Gastrocnemius medialis (tissue), 4 donors: ENCODE measurements around the gene PTN. TPM values are rescaled to one million over a fixed set of nuclear protein-coding genes. Genes with fewer than 3 reads are reported as not detected.

Source experiments
- ATAC-seq, 2 donors: fragments of 150-250 bp; one replicate each; pipeline ENCODE4 v1.9.1; 2016
- DNase-seq, 2 donors: peaks; one replicate each; pipeline ENCODE4 v3.0.0-alpha.2; 2019
- H3K27ac ChIP-seq, 4 donors: fragments of 200-600 bp; sonication (generic); 1 replicate in 1 of 4; 2 replicates in 3 of 4; pipeline ENCODE4 v1.5.1; 2016 to 2018; ENCODE audit warnings: mild to moderate bottlenecking in 2 of 4, moderate library complexity in 1 of 4
- H3K27me3 ChIP-seq, 3 donors: fragments of 200-600 bp; sonication (generic) in 2 of 3; 1 replicate in 1 of 3; 2 replicates in 2 of 3; pipeline versions ENCODE4 v1.5.1 to v1.6.0; 2016 to 2019; ENCODE audit warnings: mild to moderate bottlenecking in 1 of 3, moderate library complexity in 1 of 3
- H3K36me3 ChIP-seq, 2 donors: fragments of 200-600 bp; sonication (generic) in 1 of 2; one replicate each; pipeline ENCODE4 v1.5.1; 2017 to 2018
- H3K4me1 ChIP-seq, 2 donors: fragments of 200-600 bp; sonication (generic) in 1 of 2; one replicate each; pipeline ENCODE4 v1.5.1; 2016 to 2017; ENCODE audit warnings: mild to moderate bottlenecking in 2 of 2
- H3K4me3 ChIP-seq, 4 donors: fragments of 200-600 bp; sonication (generic) in 3 of 4; 1 replicate in 1 of 4; 2 replicates in 3 of 4; pipeline ENCODE4 v1.5.1; 2016 to 2019; ENCODE audit warnings: mild to moderate bottlenecking in 2 of 4
- H3K9me3 ChIP-seq, 3 donors: fragments of 200-600 bp; sonication (generic) in 2 of 3; 1 replicate in 1 of 3; 2 replicates in 2 of 3; pipeline ENCODE4 v1.5.1; 2016 to 2019
- CTCF ChIP-seq, 5 experiments: fragments of 450-650 bp in 3 of 5; fragments of 200-600 bp in 2 of 5; sonication (generic) in 2 of 5; IDR thresholded peaks in 4 of 5; conservative IDR thresholded peaks in 1 of 5; 1 replicate in 4 of 5; 2 replicates in 1 of 5; pipeline ENCODE4 v1.5.1; 2016 to 2019; ENCODE audit warnings: antibody characterized with exemption in 5 of 5, mild to moderate bottlenecking in 3 of 5, moderate library complexity in 3 of 5
- POLR2A ChIP-seq, 2 donors: fragments of 450-650 bp; IDR thresholded peaks; one replicate each; pipeline ENCODE4 v1.6.1; 2017; ENCODE audit warnings: antibody characterized with exemption in 2 of 2, mild to moderate bottlenecking in 2 of 2, moderate library complexity in 2 of 2
- in situ Hi-C, 4 donors: fragments of 200-750 bp; cut with MboI; loops; one replicate each; pipeline versions ENCODE4 v1.15.0 to v1.8.0; 2017; ENCODE audit warnings: low sequenced_read_pairs in 4 of 4
- intact Hi-C: fragments of 100-400 bp; cut with DNase I; formaldehyde crosslinking; loops from one replicate; pipeline ENCODE4 v1.15.1; 2023; ENCODE audit warnings: low total_unique reads
- total RNA-seq, 4 donors: library from RNA; depleted of rRNA; stranded (reverse); fragments of >200 nt; gene quantifications; one replicate each; pipeline versions ENCODE4 v1.1.0 to v1.2.3, GENCODE V29; 2016

Gene PTN
- total RNA-seq, 4 donors from 2014 or later = 0.29 to 0.87 (median 0.46) TPM; not detected in 1

- no peak for TF ChIP-seq POLR2A (IDR thresholded peaks at IDR 0.05)
- TF ChIP-seq CTCF (IDR thresholded peaks at IDR 0.05 in 4 of 5, conservative IDR thresholded peaks at IDR 0.05 in 1 of 5) = no peak
- H3K4me3 ChIP-seq = no peak overlapping the region
- no peaks in the 10 kb centered on the region for H3K9me3 ChIP-seq
- no peak overlapping the region for H3K27ac ChIP-seq
- in situ Hi-C loops = no loop called here
- H3K4me1 ChIP-seq = no peaks in the 10 kb centered on the region
- DNase-seq = no peak
- H3K27me3 ChIP-seq = no peaks in the 10 kb centered on the region
- intact Hi-C loops = no loop called here
- H3K36me3 ChIP-seq = no peaks in the 10 kb centered on the region
- no peak for ATAC-seq
Observed at GRCh38 chr7:137345799-137346449, 2.4 kb upstream of the PTN start.

- in situ Hi-C loops = no loop called here
- Histone ChIP-seq H3K4me3 (peak overlapping the region in 3 of 4 donors; percentile 1 to 8 (median 2)), H3K9me3 (no peaks in the 10 kb centered on the region), H3K27me3 (no peaks in the 10 kb centered on the region), H3K4me1 (no peaks in the 10 kb centered on the region), H3K36me3 (no peaks in the 10 kb centered on the region), H3K27ac (no peak overlapping the region)
- ATAC-seq (no peak), DNase-seq (no peak)
- intact Hi-C loops = no loop called here
- no peak for TF ChIP-seq CTCF (IDR thresholded peaks at IDR 0.05 in 4 of 5, conservative IDR thresholded peaks at IDR 0.05 in 1 of 5)
- no peak for TF ChIP-seq POLR2A (IDR thresholded peaks at IDR 0.05)
Observed at GRCh38 chr7:137342828-137343261, 688 bp downstream of the PTN start.

- in situ Hi-C loops = no loop called here
- Histone ChIP-seq H3K4me1 (no peaks in the 10 kb centered on the region), H3K27ac (no peak overlapping the region), H3K9me3 (no peaks in the 10 kb centered on the region), H3K4me3 (no peak overlapping the region), H3K36me3 (no peaks in the 10 kb centered on the region), H3K27me3 (no peaks in the 10 kb centered on the region)
- ATAC-seq (no peak), DNase-seq (no peak)
- intact Hi-C loops = no loop called here
- TF ChIP-seq CTCF (IDR thresholded peaks at IDR 0.05 in 4 of 5, conservative IDR thresholded peaks at IDR 0.05 in 1 of 5) (no peak), POLR2A (IDR thresholded peaks at IDR 0.05) (no peak)
Observed at GRCh38 chr7:137342265-137342664, 1.3 kb downstream of the PTN start.

- ATAC-seq = no peak
- in situ Hi-C loops (no loop called here), intact Hi-C loops (no loop called here)
- no peak overlapping the region for H3K27ac ChIP-seq
- H3K36me3 ChIP-seq = no peaks in the 10 kb centered on the region
- no peaks in the 10 kb centered on the region for H3K27me3 ChIP-seq
- no peaks in the 10 kb centered on the region for H3K4me1 ChIP-seq
- no peaks in the 10 kb centered on the region for H3K9me3 ChIP-seq
- no peak for DNase-seq
- no peak for TF ChIP-seq CTCF (IDR thresholded peaks at IDR 0.05 in 4 of 5, conservative IDR thresholded peaks at IDR 0.05 in 1 of 5)
- no peak for TF ChIP-seq POLR2A (IDR thresholded peaks at IDR 0.05)
- H3K4me3 ChIP-seq = no peak overlapping the region
Observed at GRCh38 chr7:137337902-137338301, 5.6 kb downstream of the PTN start.

- no peaks in the 10 kb centered on the region for H3K36me3 ChIP-seq
- DNase-seq = no peak
- intact Hi-C loops (no loop called here), in situ Hi-C loops (no loop called here)
- H3K4me3 ChIP-seq = no peak overlapping the region
- no peak overlapping the region for H3K27ac ChIP-seq
- H3K9me3 ChIP-seq = no peaks in the 10 kb centered on the region
- TF ChIP-seq POLR2A (IDR thresholded peaks at IDR 0.05) (no peak), CTCF (IDR thresholded peaks at IDR 0.05 in 4 of 5, conservative IDR thresholded peaks at IDR 0.05 in 1 of 5) (no peak)
- no peaks in the 10 kb centered on the region for H3K27me3 ChIP-seq
- no peaks in the 10 kb centered on the region for H3K4me1 ChIP-seq
- ATAC-seq = no peak
Observed at GRCh38 chr7:137335814-137336213, 7.7 kb downstream of the PTN start.
